ENCODE results near the gene IL1RL1.

Gene IL1RL1

GRCh38 chr2:102282678-102283091, 28.7 kb upstream of the IL1RL1 start:
- Histone ChIP-seq H3K79me2 (ENCODE audit: insufficient read depth, low read length) (no peaks in the 10 kb centered on the region), H3K36me3 (ENCODE audit: insufficient read depth, low read length) (no peaks in the 10 kb centered on the region), H3K27me3 (ENCODE audit: insufficient read depth, low read length, poor library complexity, severe bottlenecking) (no peaks in the 10 kb centered on the region), H3K4me2 (ENCODE audit: low read depth, low read length, poor library complexity, severe bottlenecking) (no peak overlapping the region), H3K4me3 (ENCODE audit: low read length, poor library complexity, severe bottlenecking) (no peak overlapping the region), H3K4me1 (ENCODE audit: insufficient read depth, low read length, poor library complexity, severe bottlenecking) (peaks cover 5% of the 10 kb centered on the region), H3F3A (ENCODE audit: low read depth) (no peaks in the 10 kb centered on the region), H3K9me2 (replicated peaks; ENCODE audit: low read depth, low read length) (no peaks in the 10 kb centered on the region), H3K9ac (ENCODE audit: low read depth, low read length, poor library complexity, severe bottlenecking) (no peak overlapping the region), H2AFZ (ENCODE audit: low read length) (no peak overlapping the region), H4K20me1 (ENCODE audit: insufficient read depth, low read length, poor library complexity, severe bottlenecking) (no peaks in the 10 kb centered on the region), H3K9me3 (ENCODE audit: insufficient read depth, low read depth, low read length) (no peaks in the 10 kb centered on the region)
- no peak for TF ChIP-seq EZH2phosphoT487 (IDR thresholded peaks at IDR 0.05; ENCODE audit: borderline replicate concordance)
- TF ChIP-seq CTCF (conservative IDR thresholded peaks at IDR 0.05; ENCODE audit: low read length): no peak

GRCh38 chr2:102283996-102284395, 27.4 kb upstream of the IL1RL1 start:
- peaks cover 2% of the 10 kb centered on the region for H3K4me1 ChIP-seq (ENCODE audit: insufficient read depth, low read length, poor library complexity, severe bottlenecking)
- no peak for TF ChIP-seq CTCF (conservative IDR thresholded peaks at IDR 0.05; ENCODE audit: low read length)
- no peak for TF ChIP-seq EZH2phosphoT487 (IDR thresholded peaks at IDR 0.05; ENCODE audit: borderline replicate concordance)
- H3K9ac ChIP-seq (ENCODE audit: low read depth, low read length, poor library complexity, severe bottlenecking): no peak overlapping the region
- H3F3A ChIP-seq (ENCODE audit: low read depth): no peaks in the 10 kb centered on the region
- no peaks in the 10 kb centered on the region for H3K36me3 ChIP-seq (ENCODE audit: insufficient read depth, low read length)
- no peak overlapping the region for H2AFZ ChIP-seq (ENCODE audit: low read length)
- no peaks in the 10 kb centered on the region for H3K79me2 ChIP-seq (ENCODE audit: insufficient read depth, low read length)
- no peaks in the 10 kb centered on the region for H3K27me3 ChIP-seq (ENCODE audit: insufficient read depth, low read length, poor library complexity, severe bottlenecking)
- H3K4me3 ChIP-seq (ENCODE audit: low read length, poor library complexity, severe bottlenecking): no peak overlapping the region
- H3K9me3 ChIP-seq (ENCODE audit: insufficient read depth, low read depth, low read length): no peaks in the 10 kb centered on the region
- no peaks in the 10 kb centered on the region for H4K20me1 ChIP-seq (ENCODE audit: insufficient read depth, low read length, poor library complexity, severe bottlenecking)
- no peaks in the 10 kb centered on the region for H3K9me2 ChIP-seq (replicated peaks; ENCODE audit: low read depth, low read length)
- H3K4me2 ChIP-seq (ENCODE audit: low read depth, low read length, poor library complexity, severe bottlenecking): no peak overlapping the region

- no peaks in the 10 kb centered on the region for H3K9me3 ChIP-seq (ENCODE audit: insufficient read depth, low read depth, low read length)
- H3K9ac ChIP-seq (ENCODE audit: low read depth, low read length, poor library complexity, severe bottlenecking): no peak overlapping the region
- H3K9me2 ChIP-seq (replicated peaks; ENCODE audit: low read depth, low read length): no peaks in the 10 kb centered on the region
- H3F3A ChIP-seq (ENCODE audit: low read depth): no peaks in the 10 kb centered on the region
- H3K27me3 ChIP-seq (ENCODE audit: insufficient read depth, low read length, poor library complexity, severe bottlenecking): no peaks in the 10 kb centered on the region
- no peak overlapping the region for H3K4me3 ChIP-seq (ENCODE audit: low read length, poor library complexity, severe bottlenecking)
- H4K20me1 ChIP-seq (ENCODE audit: insufficient read depth, low read length, poor library complexity, severe bottlenecking): no peaks in the 10 kb centered on the region
- peaks cover 2% of the 10 kb centered on the region for H3K4me1 ChIP-seq (ENCODE audit: insufficient read depth, low read length, poor library complexity, severe bottlenecking)
- H2AFZ ChIP-seq (ENCODE audit: low read length): no peak overlapping the region
- TF ChIP-seq EZH2phosphoT487 (IDR thresholded peaks at IDR 0.05; ENCODE audit: borderline replicate concordance): no peak
- TF ChIP-seq CTCF (conservative IDR thresholded peaks at IDR 0.05; ENCODE audit: low read length): no peak
- no peak overlapping the region for H3K4me2 ChIP-seq (ENCODE audit: low read depth, low read length, poor library complexity, severe bottlenecking)
- H3K36me3 ChIP-seq (ENCODE audit: insufficient read depth, low read length): no peaks in the 10 kb centered on the region
- H3K79me2 ChIP-seq (ENCODE audit: insufficient read depth, low read length): no peaks in the 10 kb centered on the region
Measured at GRCh38 chr2:102284611-102285010, 26.8 kb upstream of the IL1RL1 start.

Data from Loucy (cell line).